Neural cell (in vitro differentiated cells): ENCODE data around the gene CERT1. TPM values are rescaled to one million over a fixed set of nuclear protein-coding genes. Genes with fewer than 3 reads are reported as not detected.

Experiments
- H2AFZ ChIP-seq: fragments of 200-600, 300-800 bp; sonication (generic), shearing (Covaris generic); 2 replicates; pipeline ENCODE4 v1.6.0; 2014; ENCODE audit warnings: low read depth, mild to moderate bottlenecking, antibody characterized with exemption, low read length, moderate library complexity
- H3F3A ChIP-seq: fragments of 200-600 bp; shearing (Covaris generic); 2 replicates; pipeline ENCODE4 v1.6.1; 2016; ENCODE audit warnings: mild to moderate bottlenecking, moderate library complexity, mixed read lengths, antibody characterized with exemption, low read length; ENCODE audit not compliant: insufficient read depth, poor library complexity, severe bottlenecking
- H3K27ac ChIP-seq: fragments of 200-600, 300-800 bp; sonication (generic), shearing (Covaris generic); 2 replicates; pipeline ENCODE4 v1.5.1; 2014; ENCODE audit warnings: mild to moderate bottlenecking, low read length, moderate library complexity
- H3K27me3 ChIP-seq: fragments of 300-800, 200-600 bp; sonication (generic), shearing (Covaris generic); 2 replicates; pipeline ENCODE4 v1.6.0; 2014; ENCODE audit warnings: mild to moderate bottlenecking, low read depth, low read length, moderate library complexity; ENCODE audit not compliant: insufficient read depth
- H3K36me3 ChIP-seq: fragments of 300-800, 200-600 bp; sonication (generic), shearing (Covaris generic); 2 replicates; pipeline ENCODE4 v1.5.1; 2014; ENCODE audit warnings: mild to moderate bottlenecking, antibody characterized with exemption, low read length, moderate library complexity; ENCODE audit not compliant: insufficient read depth
- H3K4me2 ChIP-seq: fragments of 300-800, 200-600 bp; sonication (generic), shearing (Covaris generic); 2 replicates; pipeline ENCODE4 v1.6.0; 2014; ENCODE audit warnings: mild to moderate bottlenecking, low read length
- H3K4me3 ChIP-seq: fragments of 300-800, 200-600 bp; sonication (generic), shearing (Covaris generic); 2 replicates; pipeline ENCODE4 v1.5.1; 2014; ENCODE audit warnings: mild to moderate bottlenecking, low read length, moderate library complexity
- H3K79me2 ChIP-seq: fragments of 200-600 bp; shearing (Covaris generic); replicated peaks from 2 replicates; pipeline ENCODE4 v1.6.0; 2014; ENCODE audit warnings: mild to moderate bottlenecking, low read length, moderate library complexity; ENCODE audit not compliant: insufficient read depth
- H3K9ac ChIP-seq: fragments of 300-800, 200-600 bp; sonication (generic), shearing (Covaris generic); 2 replicates; pipeline ENCODE4 v1.6.1; 2016; ENCODE audit warnings: mild to moderate bottlenecking, low read length, mixed read lengths
- H3K9me2 ChIP-seq: fragments of 200-600 bp; shearing (Covaris generic); 2 replicates; pipeline ENCODE4 v1.6.1; 2016; ENCODE audit warnings: mild to moderate bottlenecking, low read length, mixed read lengths; ENCODE audit not compliant: insufficient read depth
- H3K9me3 ChIP-seq: fragments of 200-600, 300-800 bp; sonication (generic), shearing (Covaris generic); 2 replicates; pipeline ENCODE4 v1.6.1; 2016; ENCODE audit warnings: mild to moderate bottlenecking, mixed run types, low read length, moderate library complexity, mixed read lengths
- H4K20me1 ChIP-seq: fragments of 200-600 bp; shearing (Covaris generic); 2 replicates; pipeline ENCODE4 v1.6.1; 2016; ENCODE audit warnings: mild to moderate bottlenecking, mixed run types; ENCODE audit not compliant: insufficient read depth
- EP300 ChIP-seq: fragments of 450-650 bp; conservative IDR thresholded peaks from 2 replicates; pipeline ENCODE4 v1.6.1; 2014; ENCODE audit warnings: antibody characterized with exemption, mild to moderate bottlenecking, moderate library complexity; ENCODE audit not compliant: poor library complexity, severe bottlenecking
- EZH2 ChIP-seq: fragments of 200-600, 300-800 bp; shearing (Covaris generic), sonication (generic); IDR thresholded peaks from 2 replicates; pipeline ENCODE4 v1.6.1; 2014; ENCODE audit warnings: antibody characterized with exemption, low read length, borderline replicate concordance, mild to moderate bottlenecking; ENCODE audit not compliant: insufficient read depth, poor library complexity, severe bottlenecking
- MXI1 ChIP-seq: fragments of 450-650 bp; conservative IDR thresholded peaks from 2 replicates; pipeline ENCODE4 v1.6.1; 2014; ENCODE audit warnings: antibody characterized with exemption, mild to moderate bottlenecking; ENCODE audit not compliant: poor library complexity, severe bottlenecking
- POLR2AphosphoS5 ChIP-seq: IDR thresholded peaks from 2 replicates; pipeline ENCODE4 v1.6.1; 2012
- RAD21 ChIP-seq: fragments of 450-650 bp; conservative IDR thresholded peaks from 2 replicates; pipeline ENCODE4 v1.6.1; 2014; ENCODE audit warnings: antibody characterized with exemption, mild to moderate bottlenecking, moderate library complexity
- SMC3 ChIP-seq: fragments of 450-650 bp; conservative IDR thresholded peaks from 2 replicates; pipeline ENCODE4 v1.6.1; 2014; ENCODE audit warnings: antibody characterized with exemption, mild to moderate bottlenecking, moderate library complexity; ENCODE audit not compliant: poor library complexity
- TAF1 ChIP-seq: IDR thresholded peaks from 2 replicates; pipeline ENCODE4 v1.6.1; 2012; ENCODE audit warnings: low read depth
- polyA plus RNA-seq: library from polyadenylated mRNA; depleted of rRNA; stranded (reverse); fragments of >200 nt; gene quantifications from 2 replicates; pipeline ENCODE4 v1.2.3, GENCODE V29; 2014
- TF ChIP-seq, protein P1 (sequence below): fragments of 450-650 bp; IDR thresholded peaks from 2 replicates; pipeline ENCODE4 v1.5.1; 2014; ENCODE audit warnings: antibody characterized with exemption, mild to moderate bottlenecking, moderate library complexity; ENCODE audit not compliant: poor library complexity, severe bottlenecking
- TF ChIP-seq, protein P2 (sequence below): IDR thresholded peaks from 2 replicates; pipeline ENCODE4 v1.6.1; 2012; ENCODE audit warnings: borderline replicate concordance

CERT1 gene
- polyA plus RNA-seq, 1 donor from 2014 or later, result 24.3 TPM

DNA sequence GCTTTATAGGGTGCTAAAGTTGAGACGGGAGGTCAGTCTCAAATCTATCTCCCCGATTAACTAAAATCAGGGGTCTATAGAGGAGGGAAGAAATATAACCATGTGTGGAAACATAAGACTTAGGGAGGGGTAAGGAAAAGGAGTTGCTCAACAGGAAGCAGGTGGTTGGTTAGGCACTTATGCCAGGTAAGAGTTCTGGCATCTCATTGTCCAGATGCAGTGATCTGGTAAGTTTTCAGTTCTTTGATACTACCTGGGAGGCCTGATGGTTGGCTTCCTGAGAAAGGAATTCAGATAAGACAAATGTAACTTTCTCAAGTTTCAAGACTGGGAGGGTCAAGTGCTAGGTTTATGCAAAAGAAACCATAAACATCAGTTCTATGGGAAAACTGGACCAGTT is 47.7 kb downstream of the CERT1 start:
- Histone ChIP-seq H3K9ac (no peak overlapping the region), H4K20me1 (no peaks in the 10 kb centered on the region), H3K36me3 (peaks cover 3% of the 10 kb centered on the region), H3K27me3 (no peaks in the 10 kb centered on the region), H3K9me2 (no peaks in the 10 kb centered on the region), H3K4me2 (no peak overlapping the region), H3K79me2 (peaks cover 15% of the 10 kb centered on the region), H3K27ac (no peak overlapping the region), H3K4me3 (no peak overlapping the region), H3F3A (no peaks in the 10 kb centered on the region), H2AFZ (no peak overlapping the region), H3K9me3 (no peaks in the 10 kb centered on the region)
- TF ChIP-seq TAF1, result no peak
- TF ChIP-seq, protein P1, sequence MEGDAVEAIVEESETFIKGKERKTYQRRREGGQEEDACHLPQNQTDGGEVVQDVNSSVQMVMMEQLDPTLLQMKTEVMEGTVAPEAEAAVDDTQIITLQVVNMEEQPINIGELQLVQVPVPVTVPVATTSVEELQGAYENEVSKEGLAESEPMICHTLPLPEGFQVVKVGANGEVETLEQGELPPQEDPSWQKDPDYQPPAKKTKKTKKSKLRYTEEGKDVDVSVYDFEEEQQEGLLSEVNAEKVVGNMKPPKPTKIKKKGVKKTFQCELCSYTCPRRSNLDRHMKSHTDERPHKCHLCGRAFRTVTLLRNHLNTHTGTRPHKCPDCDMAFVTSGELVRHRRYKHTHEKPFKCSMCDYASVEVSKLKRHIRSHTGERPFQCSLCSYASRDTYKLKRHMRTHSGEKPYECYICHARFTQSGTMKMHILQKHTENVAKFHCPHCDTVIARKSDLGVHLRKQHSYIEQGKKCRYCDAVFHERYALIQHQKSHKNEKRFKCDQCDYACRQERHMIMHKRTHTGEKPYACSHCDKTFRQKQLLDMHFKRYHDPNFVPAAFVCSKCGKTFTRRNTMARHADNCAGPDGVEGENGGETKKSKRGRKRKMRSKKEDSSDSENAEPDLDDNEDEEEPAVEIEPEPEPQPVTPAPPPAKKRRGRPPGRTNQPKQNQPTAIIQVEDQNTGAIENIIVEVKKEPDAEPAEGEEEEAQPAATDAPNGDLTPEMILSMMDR, result no peak
- no peak for TF ChIP-seq POLR2AphosphoS5
- TF ChIP-seq SMC3, result no peak
- TF ChIP-seq MXI1, result no peak
- TF ChIP-seq, protein P2, sequence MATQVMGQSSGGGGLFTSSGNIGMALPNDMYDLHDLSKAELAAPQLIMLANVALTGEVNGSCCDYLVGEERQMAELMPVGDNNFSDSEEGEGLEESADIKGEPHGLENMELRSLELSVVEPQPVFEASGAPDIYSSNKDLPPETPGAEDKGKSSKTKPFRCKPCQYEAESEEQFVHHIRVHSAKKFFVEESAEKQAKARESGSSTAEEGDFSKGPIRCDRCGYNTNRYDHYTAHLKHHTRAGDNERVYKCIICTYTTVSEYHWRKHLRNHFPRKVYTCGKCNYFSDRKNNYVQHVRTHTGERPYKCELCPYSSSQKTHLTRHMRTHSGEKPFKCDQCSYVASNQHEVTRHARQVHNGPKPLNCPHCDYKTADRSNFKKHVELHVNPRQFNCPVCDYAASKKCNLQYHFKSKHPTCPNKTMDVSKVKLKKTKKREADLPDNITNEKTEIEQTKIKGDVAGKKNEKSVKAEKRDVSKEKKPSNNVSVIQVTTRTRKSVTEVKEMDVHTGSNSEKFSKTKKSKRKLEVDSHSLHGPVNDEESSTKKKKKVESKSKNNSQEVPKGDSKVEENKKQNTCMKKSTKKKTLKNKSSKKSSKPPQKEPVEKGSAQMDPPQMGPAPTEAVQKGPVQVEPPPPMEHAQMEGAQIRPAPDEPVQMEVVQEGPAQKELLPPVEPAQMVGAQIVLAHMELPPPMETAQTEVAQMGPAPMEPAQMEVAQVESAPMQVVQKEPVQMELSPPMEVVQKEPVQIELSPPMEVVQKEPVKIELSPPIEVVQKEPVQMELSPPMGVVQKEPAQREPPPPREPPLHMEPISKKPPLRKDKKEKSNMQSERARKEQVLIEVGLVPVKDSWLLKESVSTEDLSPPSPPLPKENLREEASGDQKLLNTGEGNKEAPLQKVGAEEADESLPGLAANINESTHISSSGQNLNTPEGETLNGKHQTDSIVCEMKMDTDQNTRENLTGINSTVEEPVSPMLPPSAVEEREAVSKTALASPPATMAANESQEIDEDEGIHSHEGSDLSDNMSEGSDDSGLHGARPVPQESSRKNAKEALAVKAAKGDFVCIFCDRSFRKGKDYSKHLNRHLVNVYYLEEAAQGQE, result no peak
- no peak for TF ChIP-seq RAD21
- no peak for TF ChIP-seq EZH2
- no peak for TF ChIP-seq EP300

DNA sequence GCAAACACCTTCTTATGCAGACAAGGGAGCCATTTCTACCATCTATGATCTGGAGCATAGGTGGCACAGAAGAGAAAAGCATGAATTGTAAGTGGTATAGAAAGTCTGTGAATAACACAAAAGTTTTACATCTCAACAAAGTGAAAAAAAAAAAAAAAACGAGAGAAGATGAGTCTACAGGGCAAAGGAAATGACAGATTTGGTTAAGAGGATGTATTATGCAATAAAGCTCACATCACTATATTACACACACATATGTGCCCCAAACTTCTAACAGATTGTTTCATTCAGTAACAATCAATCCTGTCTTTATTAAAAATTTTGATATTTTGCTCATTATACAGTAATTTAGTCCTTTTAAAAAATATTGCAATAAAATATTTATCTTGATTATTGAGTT is 49.8 kb downstream of the CERT1 start:
- Histone ChIP-seq H3K9me3 (no peaks in the 10 kb centered on the region), H3K9me2 (no peaks in the 10 kb centered on the region), H3K4me3 (no peak overlapping the region), H3K79me2 (no peaks in the 10 kb centered on the region), H3K4me2 (no peak overlapping the region), H3K9ac (no peak overlapping the region), H3K27ac (no peak overlapping the region), H3K27me3 (no peaks in the 10 kb centered on the region), H4K20me1 (no peaks in the 10 kb centered on the region), H3F3A (no peaks in the 10 kb centered on the region), H2AFZ (no peak overlapping the region), H3K36me3 (peaks cover 7% of the 10 kb centered on the region)
- TF ChIP-seq, protein P1, result no peak
- no peak for TF ChIP-seq RAD21
- no peak for TF ChIP-seq EP300
